Right lobe of liver (tissue), 6 donors: ENCODE results near the gene C8A. TPM values are rescaled to one million over a fixed set of nuclear protein-coding genes. Genes with fewer than 3 reads are reported as not detected.

ENCODE experiments used
- ATAC-seq, 4 donors: fragments of 200-7000 bp; cut with Tn5 transposase; one replicate each; pipeline ENCODE4 v1.9.1; 2020; ENCODE audit warnings: mild to moderate bottlenecking in 4 of 4, moderate library complexity in 4 of 4
- DNase-seq, 3 donors: peaks; one replicate each; pipeline ENCODE4 v3.0.0-alpha.2; 2020
- H3K27ac ChIP-seq, 3 donors: fragments of 200-600 bp; one replicate each; pipeline ENCODE4 v1.8.0; 2022
- H3K27me3 ChIP-seq, 2 donors: fragments of 200-600 bp; one replicate each; pipeline ENCODE4 v1.8.0; 2022
- H3K36me3 ChIP-seq, 4 donors: fragments of 200-600 bp; sonication (generic) in 1 of 4; one replicate each; pipeline versions ENCODE4 v1.5.1 to v1.8.0; 2017 to 2022; ENCODE audit warnings: control low read depth in 1 of 4
- H3K4me1 ChIP-seq, 4 donors: fragments of 200-600 bp; sonication (generic) in 1 of 4; one replicate each; pipeline versions ENCODE4 v1.5.1 to v1.8.0; 2017 to 2022; ENCODE audit warnings: control low read depth in 1 of 4
- H3K4me3 ChIP-seq, 3 donors: fragments of 200-600 bp; one replicate each; pipeline ENCODE4 v1.8.0; 2022
- H3K9me3 ChIP-seq, 4 donors: fragments of 200-600 bp; sonication (generic) in 1 of 4; one replicate each; pipeline versions ENCODE4 v1.5.1 to v1.8.0; 2017 to 2022; ENCODE audit warnings: control low read depth in 1 of 4
- POLR2A ChIP-seq: fragments of 450-650 bp; IDR thresholded peaks from one replicate; pipeline ENCODE4 v1.6.1; 2017; ENCODE audit warnings: antibody characterized with exemption, mild to moderate bottlenecking
- WGBS: methylation state at CpG from one replicate; pipeline ENCODE4 v1.1.6; 2018; ENCODE audit warnings: low coverage, low lambda C conversion rate; ENCODE audit not compliant: insufficient coverage; ENCODE audit errors: missing lambda C conversion rate; 5-methylcytosine and 5-hydroxymethylcytosine counted together
- intact Hi-C, 2 donors: fragments of 100-400 bp; cut with DNase I; formaldehyde crosslinking; loops; one replicate each; pipeline versions ENCODE4 v1.11.2 to v1.14.1; 2022
- total RNA-seq, 6 experiments: library from RNA; depleted of rRNA in 2 of 6; stranded (reverse); fragments of >200 nt in 2 of 6; fragmentation: NEBNext Ultra II Directional in 3 of 6; extraction: Animal tissue kit (Norgen Biotek cat#: 25700) in 3 of 6; gene quantifications; one replicate each; pipeline versions ENCODE4 v1.1.0 to v1.2.4, GENCODE V29; 2016 to 2023
- TF ChIP-seq, protein P1 (sequence below), 4 donors: fragments of 200-600 bp in 3 of 4; fragments of 450-650 bp in 1 of 4; IDR thresholded peaks; one replicate each; pipeline versions ENCODE4 v1.5.1 to v1.8.0; 2016 to 2022; ENCODE audit warnings: antibody characterized with exemption in 4 of 4, mild to moderate bottlenecking in 2 of 4
- donor health status: DM: no; HTN: yes; CAD: no.
- donor health status: DM: no; HTN: no; CAD: no.
- donor health status: DM: no; HTN: no; CAD: no.
- donor health status: DM: no; HTN: yes; CAD: no.
- donor health status: DM: no; HTN: yes; CAD: no.

C8A gene
- total RNA-seq, 6 experiments from 2014 or later, result 177 to 432 (median 299) TPM

DNA sequence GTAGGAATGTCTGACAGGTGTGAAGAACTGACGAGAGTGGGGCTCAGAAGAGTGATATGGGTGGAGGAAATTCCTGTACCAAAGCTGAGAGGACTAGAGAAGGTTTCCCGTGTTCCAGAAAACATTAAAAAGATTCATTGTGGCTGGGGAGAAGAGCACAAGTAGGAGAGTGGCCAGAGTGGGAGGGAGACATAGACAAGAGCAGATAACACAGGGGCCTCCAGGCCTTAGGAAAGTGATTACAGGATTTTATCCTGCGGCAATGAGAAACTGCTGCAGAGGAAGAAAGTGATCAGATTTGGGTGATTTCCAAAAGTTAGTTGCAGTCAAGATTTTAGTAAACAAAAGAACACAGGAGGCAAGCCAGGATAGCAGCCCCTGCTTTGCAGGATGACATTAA, 103.3 kb downstream of the C8A start:
- Histone ChIP-seq H3K4me1 (peaks cover 0 to 84% (median 25%) of the 10 kb centered on the region in 4 donors), H3K4me3 (no peak overlapping the region), H3K36me3 (peaks cover 0 to 64% (median 33%) of the 10 kb centered on the region in 4 donors), H3K9me3 (no peaks in the 10 kb centered on the region), H3K27me3 (no peaks in the 10 kb centered on the region), H3K27ac (peak overlapping the region in 1 of 3 donors; percentile 63)
- intact Hi-C loops, result no loop called here
- 34% methylated on average over 3 of the region's 3 CpGs for WGBS
- peak in 1 of 4 donors; percentile 4 for ATAC-seq
- TF ChIP-seq, protein P1, sequence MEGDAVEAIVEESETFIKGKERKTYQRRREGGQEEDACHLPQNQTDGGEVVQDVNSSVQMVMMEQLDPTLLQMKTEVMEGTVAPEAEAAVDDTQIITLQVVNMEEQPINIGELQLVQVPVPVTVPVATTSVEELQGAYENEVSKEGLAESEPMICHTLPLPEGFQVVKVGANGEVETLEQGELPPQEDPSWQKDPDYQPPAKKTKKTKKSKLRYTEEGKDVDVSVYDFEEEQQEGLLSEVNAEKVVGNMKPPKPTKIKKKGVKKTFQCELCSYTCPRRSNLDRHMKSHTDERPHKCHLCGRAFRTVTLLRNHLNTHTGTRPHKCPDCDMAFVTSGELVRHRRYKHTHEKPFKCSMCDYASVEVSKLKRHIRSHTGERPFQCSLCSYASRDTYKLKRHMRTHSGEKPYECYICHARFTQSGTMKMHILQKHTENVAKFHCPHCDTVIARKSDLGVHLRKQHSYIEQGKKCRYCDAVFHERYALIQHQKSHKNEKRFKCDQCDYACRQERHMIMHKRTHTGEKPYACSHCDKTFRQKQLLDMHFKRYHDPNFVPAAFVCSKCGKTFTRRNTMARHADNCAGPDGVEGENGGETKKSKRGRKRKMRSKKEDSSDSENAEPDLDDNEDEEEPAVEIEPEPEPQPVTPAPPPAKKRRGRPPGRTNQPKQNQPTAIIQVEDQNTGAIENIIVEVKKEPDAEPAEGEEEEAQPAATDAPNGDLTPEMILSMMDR (IDR thresholded peaks at IDR 0.05), result no peak
- no peak for TF ChIP-seq POLR2A
- no peak for DNase-seq

- intact Hi-C loops, result no loop called here
- Histone ChIP-seq H3K4me3 (no peak overlapping the region), H3K27ac (peak overlapping the region in 2 of 3 donors; percentile 20 to 63), H3K36me3 (peaks cover 0 to 58% (median 28%) of the 10 kb centered on the region in 4 donors), H3K27me3 (no peaks in the 10 kb centered on the region), H3K4me1 (peaks cover 0 to 82% (median 25%) of the 10 kb centered on the region in 4 donors), H3K9me3 (no peaks in the 10 kb centered on the region)
- TF ChIP-seq, protein P1 (IDR thresholded peaks at IDR 0.05), result no peak
- no peak for TF ChIP-seq POLR2A
- DNase-seq (peak in 1 of 3 donors; percentile 36), ATAC-seq (peak in 3 of 4 donors; percentile 20 to 44 (median 38))
- 15% methylated on average over 2 of the region's 2 CpGs for WGBS
These were observed 103.9 kb downstream of the C8A start for GRCh38 chr1:56958526-56958925.

GRCh38 chr1:56961426-56961825, 106.8 kb downstream of the C8A start:
- H3K36me3 ChIP-seq, result peaks cover 0 to 32% (median 15%) of the 10 kb centered on the region in 4 donors
- H3K27ac ChIP-seq, result peak overlapping the region; percentile 6 to 98 (median 29)
- no peak overlapping the region for H3K4me3 ChIP-seq
- TF ChIP-seq POLR2A, result peak; percentile 40
- TF ChIP-seq, protein P1 (IDR thresholded peaks at IDR 0.05), result no peak
- no peaks in the 10 kb centered on the region for H3K27me3 ChIP-seq
- ATAC-seq, result no peak
- no peaks in the 10 kb centered on the region for H3K9me3 ChIP-seq
- DNase-seq, result no peak
- intact Hi-C loops, result no loop called here
- peaks cover 0 to 62% (median 20%) of the 10 kb centered on the region in 4 donors for H3K4me1 ChIP-seq
- 44% methylated on average over 10 of the region's 10 CpGs for WGBS

GRCh38 chr1:56963667-56964066, 109.1 kb downstream of the C8A start:
- no peak for DNase-seq
- intact Hi-C loops, result no loop called here
- 35% methylated on average over 4 of the region's 4 CpGs for WGBS
- H3K4me1 ChIP-seq, result peaks cover 0 to 63% (median 10%) of the 10 kb centered on the region in 4 donors
- peak overlapping the region; percentile 43 to 67 (median 60) for H3K4me3 ChIP-seq
- peaks cover 0 to 17% (median 6%) of the 10 kb centered on the region in 4 donors for H3K36me3 ChIP-seq
- no peaks in the 10 kb centered on the region for H3K27me3 ChIP-seq
- no peaks in the 10 kb centered on the region for H3K9me3 ChIP-seq
- TF ChIP-seq, protein P1 (IDR thresholded peaks at IDR 0.05), result no peak
- no peak for TF ChIP-seq POLR2A
- H3K27ac ChIP-seq, result peak overlapping the region; percentile 94 to 98 (median 94)
- peak; percentile 24 to 53 (median 38) for ATAC-seq
